Stimulated activated CD8-positive, alpha-beta memory T cell treated with anti-CD3 and anti-CD28 coated beads, Interleukin-2, amount 100 ng/mL, for 48 hours (primary cell): Measurements from ENCODE around the gene RNF111.
"Not testable (repeated sequence)": the region's sequence is repeated elsewhere in the genome, so short reads cannot be mapped to it uniquely, and the experiment has no call there.

Source experiments
- DNase-seq, 2 donors: peaks; one replicate each; pipeline ENCODE4 v3.0.0-alpha.2; 2020; ENCODE audit warnings: low read depth in 2 of 2

RNF111 gene

GRCh38 chr15:59059076-59059597 lies 71.7 kb downstream of the RNF111 start:
- no peak for DNase-seq

- no peak for DNase-seq
Observed at GRCh38 chr15:59060348-59060747, 72.9 kb downstream of the RNF111 start.

- DNase-seq: no peak
Observed at GRCh38 chr15:59063042-59063441, 75.6 kb downstream of the RNF111 start.

DNA sequence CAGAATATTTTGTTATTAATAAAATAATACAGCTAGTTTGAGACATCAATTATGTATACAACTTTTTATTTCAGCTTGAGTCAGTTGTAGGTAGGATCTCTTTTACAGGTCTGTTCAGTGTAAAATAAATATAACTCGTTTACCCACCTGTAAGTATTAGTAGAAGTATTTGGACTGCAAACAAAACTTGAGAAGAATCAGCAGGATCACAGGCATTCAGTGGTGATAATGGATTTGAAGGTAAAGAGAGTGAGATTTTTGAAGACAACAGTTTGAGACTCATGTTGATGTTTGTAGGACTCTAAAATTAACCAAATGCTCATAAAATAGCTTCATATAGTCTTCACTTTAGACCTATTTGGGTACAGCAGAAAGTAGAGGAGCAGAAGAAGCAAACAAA lies 82.0 kb downstream of the RNF111 start:
- no peak for DNase-seq

DNA sequence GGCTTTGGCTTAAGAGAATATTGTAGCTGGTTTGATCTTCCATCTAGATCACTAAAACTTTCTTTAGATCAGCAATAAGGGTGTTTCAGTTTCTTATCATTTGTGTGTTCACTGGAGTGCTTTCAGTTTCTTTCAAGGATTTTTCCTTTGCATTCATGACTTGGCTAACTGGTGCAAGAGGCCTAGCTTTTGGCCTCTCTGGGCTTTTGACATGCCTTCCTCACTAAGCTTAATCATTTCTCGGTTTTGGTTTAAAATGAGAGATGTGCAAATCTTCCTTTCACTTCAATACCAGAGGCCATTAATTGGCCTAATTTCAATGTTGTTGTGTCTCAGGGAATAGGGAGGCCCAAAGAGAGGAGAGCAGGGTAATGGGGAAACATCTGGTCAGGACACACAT lies 87.1 kb downstream of the RNF111 start:
- DNase-seq: no peak

DNA sequence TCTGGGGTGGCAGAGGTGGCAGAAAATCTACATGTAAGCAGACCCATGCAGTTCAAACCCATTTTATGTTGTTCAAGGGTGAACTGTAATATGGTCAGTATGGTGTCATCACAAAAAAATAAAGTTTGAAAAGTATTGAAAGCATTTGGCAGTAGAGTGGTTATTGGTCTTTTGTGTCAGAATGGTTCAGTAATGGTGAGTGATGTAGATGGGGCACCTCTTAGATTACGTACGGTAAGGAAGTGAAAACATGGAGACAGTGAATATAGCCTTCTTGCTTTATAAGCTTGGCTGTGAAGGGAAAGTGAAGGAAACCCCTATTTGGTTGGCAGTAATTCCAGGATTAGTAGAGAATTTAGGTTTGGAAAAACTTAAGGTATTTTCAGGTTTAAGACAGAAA lies 100.3 kb downstream of the RNF111 start:
- no peak for DNase-seq

- DNase-seq: no peak
Observed at GRCh38 chr15:59094077-59094476, 106.6 kb downstream of the RNF111 start.

GRCh38 chr15:59096429-59096828 lies 109.0 kb downstream of the RNF111 start:
- DNase-seq: no peak

GRCh38 chr15:59099162-59099685 lies 111.8 kb downstream of the RNF111 start:
- no peak for DNase-seq

- peak in 1 of 2 donors; percentile 6 for DNase-seq
Observed at GRCh38 chr15:59104602-59104911, 117.1 kb downstream of the RNF111 start.

DNA sequence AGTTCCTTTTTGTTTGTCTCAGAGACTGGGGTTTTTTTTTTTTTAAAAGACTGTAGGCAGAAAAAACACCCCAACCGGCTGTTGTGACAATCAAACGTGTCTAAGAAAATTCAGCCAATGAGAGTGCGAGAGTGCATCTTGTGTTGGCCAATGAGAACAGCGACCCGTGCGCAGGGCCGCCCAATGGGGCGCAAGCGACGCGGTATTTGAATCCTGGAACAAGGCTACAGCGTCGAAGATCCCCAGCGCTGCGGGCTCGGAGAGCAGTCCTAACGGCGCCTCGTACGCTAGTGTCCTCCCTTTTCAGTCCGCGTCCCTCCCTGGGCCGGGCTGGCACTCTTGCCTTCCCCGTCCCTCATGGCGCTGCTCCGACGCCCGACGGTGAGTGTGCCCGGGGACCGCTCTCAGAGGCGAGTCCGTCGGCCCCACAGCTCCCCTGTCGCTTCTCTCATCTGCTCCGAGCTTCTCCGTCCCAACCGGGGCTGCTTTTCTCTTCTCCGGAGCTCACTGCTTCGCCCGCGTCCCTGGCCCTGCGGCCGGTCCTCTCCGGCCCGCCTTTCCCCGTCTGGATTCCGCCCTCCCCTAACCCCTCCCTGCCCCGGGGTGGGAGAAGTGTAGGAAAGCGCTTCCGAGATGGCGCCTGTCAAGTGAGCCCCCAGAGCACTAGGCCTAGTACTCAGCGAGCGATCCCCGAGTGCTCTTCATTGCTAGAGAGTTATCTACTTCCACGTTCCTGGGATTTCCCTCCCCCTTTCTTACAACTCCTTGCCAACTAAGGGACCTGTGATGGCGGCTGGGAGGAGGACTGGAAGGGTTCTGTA lies 117.7 kb downstream of the RNF111 start, which contains the start of gene CCNB2:
Gene CCNB2 (plus strand): TSS at position 235 of the 821 bp plus-strand sequence. CDS start 123 bp downstream, at position 358.
- peak; percentile 63 to 72 for DNase-seq

DNA sequence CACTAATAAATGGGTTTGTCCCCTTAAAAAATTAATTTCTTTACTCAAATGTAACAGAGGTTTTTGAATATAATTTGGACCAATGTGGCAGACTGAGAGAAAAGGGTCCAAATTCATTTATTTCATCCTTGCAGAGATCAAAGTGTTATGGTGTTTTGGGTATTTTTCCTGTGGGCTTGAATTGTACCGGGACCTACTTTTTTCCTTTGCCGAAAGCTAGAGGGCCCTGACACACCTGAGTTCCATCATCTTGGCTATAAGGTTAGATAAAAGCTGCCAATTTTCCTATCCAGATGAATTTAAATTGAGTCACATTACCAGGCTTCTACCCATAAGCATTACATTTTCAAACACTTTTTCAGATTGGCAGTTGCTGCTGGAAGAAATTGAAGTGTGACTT lies 118.4 kb downstream of the RNF111 start:
- DNase-seq: no peak

- no peak for DNase-seq
Observed at GRCh38 chr15:59111251-59111650, 123.8 kb downstream of the RNF111 start.

DNA sequence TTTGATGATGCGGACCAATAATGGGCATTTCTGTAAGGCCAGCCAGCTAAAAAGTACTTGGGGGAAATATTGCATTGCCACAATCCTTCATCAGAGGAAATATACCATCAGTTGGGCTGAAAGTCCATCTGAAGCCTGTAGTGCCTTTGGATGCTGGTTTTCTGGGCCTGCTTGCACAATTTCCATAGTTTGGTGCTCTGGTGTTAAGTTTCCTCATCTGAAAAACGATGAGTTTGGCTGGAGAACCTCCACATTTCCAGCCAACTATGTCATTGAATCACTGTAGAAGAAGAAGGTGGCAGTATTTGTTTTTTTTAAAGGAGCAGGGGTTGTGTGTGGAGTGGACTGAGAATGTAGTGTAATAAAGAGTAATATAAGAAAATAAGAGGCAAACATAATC lies 127.6 kb downstream of the RNF111 start:
- no peak for DNase-seq

DNA sequence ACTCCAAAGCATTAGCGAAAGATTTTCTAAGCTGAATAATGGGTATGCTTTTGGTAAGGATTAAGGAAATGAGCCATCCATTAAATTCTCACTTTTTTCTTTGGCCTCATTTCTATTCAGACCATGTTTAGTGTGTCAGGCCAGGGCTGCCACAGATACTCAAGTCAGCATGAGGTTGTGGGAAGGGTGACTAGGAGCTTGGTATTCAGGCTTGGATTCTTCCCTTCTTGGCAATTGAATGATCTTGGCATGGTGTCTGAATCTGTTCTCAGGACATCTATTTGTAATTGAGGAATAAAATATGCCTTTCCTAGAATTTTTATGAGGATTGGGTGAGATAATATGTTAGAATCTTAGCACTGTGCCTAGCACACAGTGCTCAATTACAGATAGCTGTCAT lies 128.7 kb downstream of the RNF111 start:
- no peak for DNase-seq

GRCh38 chr15:59116771-59117170 lies 129.3 kb downstream of the RNF111 start:
- no peak for DNase-seq

DNA sequence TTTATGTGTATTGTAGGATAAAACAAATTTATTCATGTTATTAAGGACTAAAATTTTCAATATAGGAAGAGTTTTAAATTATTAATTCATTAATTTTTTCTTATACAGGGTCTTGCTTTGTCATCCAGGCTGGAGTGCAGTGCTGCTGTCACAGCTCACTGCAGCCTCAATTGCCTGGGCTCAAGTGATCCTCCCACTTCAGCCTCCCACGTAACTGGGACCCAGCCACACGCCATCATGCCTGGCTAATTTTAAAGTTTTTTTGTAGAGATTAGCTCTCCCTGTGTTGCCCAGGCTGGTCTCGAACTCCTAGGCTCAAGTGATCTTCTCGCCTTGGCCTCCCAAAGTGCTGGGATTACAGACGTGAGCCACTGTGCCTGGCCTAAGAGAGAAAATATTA lies 132.2 kb downstream of the RNF111 start:
- DNase-seq: no peak

- DNase-seq: no peak
Observed at GRCh38 chr15:59120937-59121336, 133.5 kb downstream of the RNF111 start.

- no peak for DNase-seq
Observed at GRCh38 chr15:59124261-59124660, 136.8 kb downstream of the RNF111 start.

DNA sequence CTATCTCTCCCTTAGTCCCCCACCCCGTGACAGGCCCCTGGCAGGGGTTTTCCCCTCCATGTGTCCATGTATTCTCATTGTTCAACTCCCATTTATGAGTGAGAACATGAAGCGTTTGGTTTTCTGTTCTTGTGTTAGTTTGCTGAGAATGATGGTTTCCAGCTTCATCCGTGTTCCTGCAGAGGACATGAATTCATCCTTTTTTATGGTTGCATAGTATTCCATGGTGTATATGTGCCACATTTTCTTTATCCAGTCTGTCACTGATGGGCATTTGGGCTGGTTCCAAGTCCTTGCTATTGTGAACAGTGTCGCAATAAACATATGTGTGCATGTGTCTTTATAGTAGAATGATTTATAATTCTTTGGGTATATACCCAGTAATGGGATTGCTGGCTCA lies 138.2 kb downstream of the RNF111 start:
- DNase-seq: not testable (repeated sequence)

DNA sequence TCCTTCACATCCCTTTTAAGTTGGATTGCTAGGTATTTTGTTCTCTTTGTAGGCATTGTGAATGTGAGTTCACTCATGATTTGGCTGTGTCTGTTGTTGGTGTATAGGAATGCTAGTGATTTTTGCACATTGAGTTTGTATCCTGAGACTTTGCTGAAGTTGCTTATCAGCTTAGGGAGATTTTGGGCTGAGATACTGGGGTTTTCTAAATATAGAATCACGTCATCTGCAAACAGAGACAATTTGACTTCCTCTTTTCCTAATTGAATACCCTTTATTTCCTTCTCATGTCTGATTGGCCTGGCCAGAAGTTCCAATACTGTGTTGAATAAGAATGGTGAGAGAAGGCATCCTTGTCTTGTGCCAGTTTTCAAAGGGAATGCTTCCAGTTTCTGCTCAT lies 139.8 kb downstream of the RNF111 start:
- DNase-seq: not testable (repeated sequence)

DNA sequence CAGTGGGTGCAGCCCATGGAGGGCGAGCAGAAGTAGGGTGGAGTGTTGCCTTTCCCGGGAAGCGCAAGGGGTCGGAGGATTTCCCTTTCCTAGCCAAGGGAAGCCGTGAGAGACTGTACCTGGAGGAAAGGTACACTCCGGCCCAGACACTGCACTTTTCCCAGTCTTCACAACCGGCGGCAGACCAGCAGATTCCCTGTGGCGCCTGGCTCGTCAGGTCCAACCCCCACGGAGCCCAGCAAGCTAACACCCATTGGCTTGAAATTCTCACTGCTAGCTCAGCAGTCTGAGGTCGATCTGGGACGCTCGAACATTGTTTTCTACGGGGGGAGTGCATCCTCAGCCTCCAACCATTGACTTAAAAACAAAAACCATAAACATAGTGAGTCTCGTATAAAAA lies 144.0 kb downstream of the RNF111 start:
- no peak for DNase-seq

- DNase-seq: no peak
Observed at GRCh38 chr15:59131969-59132562, 144.6 kb downstream of the RNF111 start.
